ENCODE data around the gene CEP250. TPM values are rescaled to one million over a fixed set of nuclear protein-coding genes. Genes with fewer than 3 reads are reported as not detected.

CEP250 gene, protein sequence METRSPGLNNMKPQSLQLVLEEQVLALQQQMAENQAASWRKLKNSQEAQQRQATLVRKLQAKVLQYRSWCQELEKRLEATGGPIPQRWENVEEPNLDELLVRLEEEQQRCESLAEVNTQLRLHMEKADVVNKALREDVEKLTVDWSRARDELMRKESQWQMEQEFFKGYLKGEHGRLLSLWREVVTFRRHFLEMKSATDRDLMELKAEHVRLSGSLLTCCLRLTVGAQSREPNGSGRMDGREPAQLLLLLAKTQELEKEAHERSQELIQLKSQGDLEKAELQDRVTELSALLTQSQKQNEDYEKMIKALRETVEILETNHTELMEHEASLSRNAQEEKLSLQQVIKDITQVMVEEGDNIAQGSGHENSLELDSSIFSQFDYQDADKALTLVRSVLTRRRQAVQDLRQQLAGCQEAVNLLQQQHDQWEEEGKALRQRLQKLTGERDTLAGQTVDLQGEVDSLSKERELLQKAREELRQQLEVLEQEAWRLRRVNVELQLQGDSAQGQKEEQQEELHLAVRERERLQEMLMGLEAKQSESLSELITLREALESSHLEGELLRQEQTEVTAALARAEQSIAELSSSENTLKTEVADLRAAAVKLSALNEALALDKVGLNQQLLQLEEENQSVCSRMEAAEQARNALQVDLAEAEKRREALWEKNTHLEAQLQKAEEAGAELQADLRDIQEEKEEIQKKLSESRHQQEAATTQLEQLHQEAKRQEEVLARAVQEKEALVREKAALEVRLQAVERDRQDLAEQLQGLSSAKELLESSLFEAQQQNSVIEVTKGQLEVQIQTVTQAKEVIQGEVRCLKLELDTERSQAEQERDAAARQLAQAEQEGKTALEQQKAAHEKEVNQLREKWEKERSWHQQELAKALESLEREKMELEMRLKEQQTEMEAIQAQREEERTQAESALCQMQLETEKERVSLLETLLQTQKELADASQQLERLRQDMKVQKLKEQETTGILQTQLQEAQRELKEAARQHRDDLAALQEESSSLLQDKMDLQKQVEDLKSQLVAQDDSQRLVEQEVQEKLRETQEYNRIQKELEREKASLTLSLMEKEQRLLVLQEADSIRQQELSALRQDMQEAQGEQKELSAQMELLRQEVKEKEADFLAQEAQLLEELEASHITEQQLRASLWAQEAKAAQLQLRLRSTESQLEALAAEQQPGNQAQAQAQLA (N-terminal part only)
- total RNA-seq (2012; rRNA removed) (35.1 and 38.3 TPM in 2 replicates), polyA plus RNA-seq (2012; rRNA removed) (22.7 and 23.9 TPM in 2 replicates), Bru-seq, nascent RNA (percentile 83 among the genes with signal in this experiment), BruChase-seq, experiment 1, labeled RNA remaining after a 6-hour chase (percentile 89 among the genes with signal in this experiment), BruChase-seq, experiment 2, labeled RNA remaining after a 2-hour chase (percentile 89 among the genes with signal in this experiment)
- 8.2 and 10.3 TPM in 2 replicates for polyA plus RNA-seq (2012; cell fraction: cytosol; rRNA removed)
- 24.6 and 37.5 TPM in 2 replicates for polyA plus RNA-seq (2012; cell fraction: nucleus; rRNA removed; ENCODE audit: low replicate concordance)
- long read RNA-seq, full-length matches to known transcripts, result 2 of 39 reads
- long read RNA-seq, partial matches to known transcripts, result 12 of 39 reads
- long read RNA-seq, other reads (novel, unspliced or antisense), result 25 of 39 reads

- Histone ChIP-seq H4K8ac (ENCODE audit: low read depth in 2 of 2, low read length in 2 of 2) (peak within 1 kb of the TSS; percentile 90 to 100), H3K23ac (ENCODE audit: low read depth, low read length) (peak within 1 kb of the TSS; percentile 99), H4K20me1 (ENCODE audit: insufficient read depth, low read length) (no peaks in the 10 kb centered on the region), H2BK15ac (ENCODE audit: low read depth, low read length) (peak within 1 kb of the TSS; percentile 72; the same call in 1 of the 3 replicates), H2BK120ac (ENCODE audit: low read depth, low read length) (peak within 1 kb of the TSS; percentile 94), H2AK5ac (ENCODE audit: low read depth, low read length) (peak within 1 kb of the TSS; percentile 65), H3K9ac (ENCODE audit: low read depth, low read length) (peak within 1 kb of the TSS; percentile 93), H3K9me3 (ENCODE audit: control insufficient read depth, insufficient read depth, low read length) (no peaks in the 10 kb centered on the region), H3K4me3 (ENCODE audit: insufficient read depth, low read depth, low read length) (peak within 1 kb of the TSS; percentile 57), H4K91ac (ENCODE audit: insufficient read depth, low read depth, low read length) (peak within 1 kb of the TSS; percentile 92), H3K14ac (replicated peaks; ENCODE audit: low read depth, low read length) (peak within 1 kb of the TSS; percentile 96), H3K4me2 (ENCODE audit: low read depth, low read length) (peak within 1 kb of the TSS; percentile 72), H3K56ac (ENCODE audit: extremely low read depth, insufficient read depth, low read length) (peak within 1 kb of the TSS; percentile 99), H3K4ac (ENCODE audit: low read depth, low read length) (peak within 1 kb of the TSS; percentile 94), H3K36me3 (ENCODE audit: control insufficient read depth, insufficient read depth, low read length) (peaks cover 2% of the 10 kb centered on the region; the same call in 1 of the 2 replicates), H3K9me1 (ENCODE audit: insufficient read depth, low read length) (0 out of 2 replicates have a peak, but pooled peaks cover 2% of the 10 kb centered on the region), H2BK5ac (ENCODE audit: low read depth, low read length, poor library complexity, severe bottlenecking) (peak within 1 kb of the TSS; percentile 93), H3K18ac (ENCODE audit: low read depth, low read length) (peak within 1 kb of the TSS; percentile 94), H3K27me3 (ENCODE audit: control insufficient read depth, insufficient read depth, low read length) (no peaks in the 10 kb centered on the region), H4K5ac (ENCODE audit: low read depth, low read length) (peak within 1 kb of the TSS; percentile 89), H2BK20ac (ENCODE audit: low read depth, low read length) (peak within 1 kb of the TSS; percentile 78), H3K4me1 (ENCODE audit: control insufficient read depth, insufficient read depth, low read length) (0 out of 2 replicates have a peak, but pooled peaks cover 3% of the 10 kb centered on the region), H3K27ac (ENCODE audit: insufficient read depth, low read length) (peak within 1 kb of the TSS; percentile 90), H2AFZ (replicated peaks; ENCODE audit: low read length, poor library complexity) (peak within 1 kb of the TSS; percentile 92), H3K79me1 (ENCODE audit: low read depth in 1 of 2, low read length in 2 of 2) (peaks cover 20 to 44% of the 10 kb centered on the region in 2 experiments), H2AK9ac (replicated peaks; ENCODE audit: low read depth, low read length, poor library complexity) (peak within 1 kb of the TSS; percentile 96)
- no TSS peak for BruUV-seq (replicated peaks)
- TF ChIP-seq CHD1 (IDR thresholded peaks at IDR 0.05; ENCODE audit: low read depth, low read length) (no peak), MAZ (IDR thresholded peaks at IDR 0.05; ENCODE audit: borderline replicate concordance, low read depth, low read length) (peak; percentile 77; the same call in 1 of the 2 replicates), POLR2A (IDR thresholded peaks at IDR 0.05; ENCODE audit: low read depth, low read length) (0 out of 2 replicates have a peak, but pooled peaks have one; percentile 43)
- ChIA-PET POLR2A (ENCODE audit: unreplicated experiment) (interaction anchor here (0.5 to 0.8 kb wide), 6 partner anchors 12 to 501 kb away, joined by 3 to 13 read pairs (median 3); partner anchors contain the start of gene MMP24OS), CTCF (interaction anchor here (0.7 to 1.2 kb wide), 2 partner anchors 8 to 1614 kb away, joined by 3 read pairs; no protein-coding TSS in a partner anchor)
- ATAC-seq (ENCODE audit: low read depth) (peak; percentile 97), DNase-seq (peak; percentile 92)
- dilution Hi-C loops (cut with HindIII; ENCODE audit: low sequenced_read_pairs, unreplicated experiment), result no loop called here
- intact Hi-C loops (cut with micrococcal nuclease), result no loop called here
- in situ Hi-C loops (cut with MboI; ENCODE audit: low sequenced_read_pairs), result no loop called here
- 0% methylated on average over 32 of the region's 59 CpGs; no CpG with 5 or more reads in 1 of the 2 experiments for WGBS, 2 experiments (ENCODE audit: extremely low coverage in 2 of 2, insufficient read length in 1 of 2)
These were observed at the start of gene CEP250 for GRCh38 chr20:35454881-35455609. Gene CEP250 (plus strand): TSS chr20:35455598. CDS start chr20:35462368, 6,770 bp downstream.
